ENCODE results near the gene OR5K1.

- TF ChIP-seq POLR2A (IDR thresholded peaks at IDR 0.05; ENCODE audit: low read depth, low read length) (no peak), POLR2AphosphoS5 (IDR thresholded peaks at IDR 0.05; ENCODE audit: low read depth, low read length) (no peak), TAF1 (IDR thresholded peaks at IDR 0.05; ENCODE audit: low read depth, low read length) (no peak), SPI1 (IDR thresholded peaks at IDR 0.05; ENCODE audit: low read depth, low read length) (peak; percentile 88), POU2F2 (IDR thresholded peaks at IDR 0.05; ENCODE audit: low read depth, low read length) (no peak), PAX5 (IDR thresholded peaks at IDR 0.05; ENCODE audit: insufficient read depth, low read length, severe bottlenecking) (no peak)
Observed at GRCh38 chr3:98433764-98434163, 29.2 kb upstream of the OR5K1 start.

Data from GM12891 (cell line).